GM12892 (cell line): ENCODE results near the gene EMP2.

ENCODE experiments used
- POLR2AphosphoS5 ChIP-seq: IDR thresholded peaks from 2 replicates; pipeline ENCODE4 v1.6.1; 2011; ENCODE audit warnings: low read depth, low read length, control low read depth
- TAF1 ChIP-seq: IDR thresholded peaks from 2 replicates; pipeline ENCODE4 v1.6.1; 2011; ENCODE audit warnings: low read depth, mild to moderate bottlenecking, control low read depth, low read length, borderline replicate concordance

- TF ChIP-seq TAF1, result no peak
- no peak for TF ChIP-seq POLR2AphosphoS5
Observed at GRCh38 chr16:10577305-10578202, 2.8 kb downstream of the EMP2 start.
